Jurkat, Clone E6-1 (cell line): Measurements from ENCODE around the gene SRXN1.
"Not testable (repeated sequence)": the region's sequence is repeated elsewhere in the genome, so short reads cannot be mapped to it uniquely, and the experiment has no call there.

Source experiments
- DNase-seq: peaks from one replicate; pipeline ENCODE4 v3.0.0-alpha.2; 2011; ENCODE audit warnings: low read depth, low spot score
- H3K4me3 ChIP-seq: 2 replicates; pipeline ENCODE4 v1.5.1; 2011; ENCODE audit warnings: mild to moderate bottlenecking, low read length, control low read depth, moderate library complexity

The SRXN1 gene

GRCh38 chr20:642398-643174 is 10.4 kb downstream of the SRXN1 start:
- H3K4me3 ChIP-seq: no peak overlapping the region
- DNase-seq: no peak

- not testable (repeated sequence) for DNase-seq, H3K4me3 ChIP-seq
Measured at GRCh38 chr20:642013-642397, 11.0 kb downstream of the SRXN1 start.

GRCh38 chr20:641516-641875 is 11.5 kb downstream of the SRXN1 start:
- DNase-seq: no peak
- H3K4me3 ChIP-seq: no peak overlapping the region

- no peak overlapping the region for H3K4me3 ChIP-seq
- DNase-seq: no peak
Measured at GRCh38 chr20:640674-641515, 12.1 kb downstream of the SRXN1 start.

GRCh38 chr20:638579-638978 is 14.4 kb downstream of the SRXN1 start:
- DNase-seq: no peak
- no peak overlapping the region for H3K4me3 ChIP-seq

GRCh38 chr20:637559-637958 is 15.4 kb downstream of the SRXN1 start:
- H3K4me3 ChIP-seq: no peak overlapping the region
- DNase-seq: no peak

- H3K4me3 ChIP-seq: no peak overlapping the region
- no peak for DNase-seq
Measured at GRCh38 chr20:635893-636338, 17.1 kb downstream of the SRXN1 start.

- no peak overlapping the region for H3K4me3 ChIP-seq
- DNase-seq: no peak
Measured at GRCh38 chr20:635028-635892, 17.7 kb downstream of the SRXN1 start.

GRCh38 chr20:634148-634925 is 18.7 kb downstream of the SRXN1 start:
- no peak overlapping the region for H3K4me3 ChIP-seq
- no peak for DNase-seq

- no peak overlapping the region for H3K4me3 ChIP-seq
- no peak for DNase-seq
Measured at GRCh38 chr20:631101-631500, 21.9 kb downstream of the SRXN1 start.

GRCh38 chr20:626579-626978 is 26.4 kb downstream of the SRXN1 start:
- no peak for DNase-seq
- no peak overlapping the region for H3K4me3 ChIP-seq

GRCh38 chr20:625360-625932 is 27.6 kb downstream of the SRXN1 start:
- DNase-seq: no peak
- no peak overlapping the region for H3K4me3 ChIP-seq

- no peak overlapping the region for H3K4me3 ChIP-seq
- DNase-seq: no peak
Measured at GRCh38 chr20:623704-624103, 29.3 kb downstream of the SRXN1 start.

- DNase-seq: no peak
- H3K4me3 ChIP-seq: no peak overlapping the region
Measured at GRCh38 chr20:623021-623420, 30.0 kb downstream of the SRXN1 start.

GRCh38 chr20:622161-622560 is 30.8 kb downstream of the SRXN1 start:
- no peak for DNase-seq
- H3K4me3 ChIP-seq: no peak overlapping the region

GRCh38 chr20:621125-621756 is 31.8 kb downstream of the SRXN1 start:
- DNase-seq: no peak
- no peak overlapping the region for H3K4me3 ChIP-seq

- no peak for DNase-seq
Measured at GRCh38 chr20:620246-620645, 32.8 kb downstream of the SRXN1 start.

GRCh38 chr20:618980-619379 is 34.0 kb downstream of the SRXN1 start:
- no peak overlapping the region for H3K4me3 ChIP-seq
- no peak for DNase-seq

More at GRCh38 chr20:620246-620645, 32.8 kb downstream of the SRXN1 start:
- H3K4me3 ChIP-seq: no peak overlapping the region
